Ectodermal cell (in vitro differentiated cells): ENCODE data around the gene DAAM2.

ENCODE experiments used
- H3K27ac ChIP-seq: 2 replicates; pipeline ENCODE4 v1.7.0; 2013; ENCODE audit warnings: mild to moderate bottlenecking, low read depth, low read length; ENCODE audit not compliant: insufficient read depth, poor library complexity, severe bottlenecking
- H3K27me3 ChIP-seq: 2 replicates; pipeline ENCODE4 v1.7.0; 2013; ENCODE audit warnings: mild to moderate bottlenecking, low read length; ENCODE audit not compliant: insufficient read depth, control insufficient read depth, poor library complexity, severe bottlenecking
- H3K36me3 ChIP-seq: one replicate; pipeline ENCODE4 v1.7.0; 2013; ENCODE audit warnings: low read length; ENCODE audit not compliant: control insufficient read depth, insufficient read depth
- H3K4me1 ChIP-seq: one replicate; pipeline ENCODE4 v1.7.0; 2013; ENCODE audit warnings: low read length; ENCODE audit not compliant: control insufficient read depth, insufficient read depth
- H3K4me3 ChIP-seq: 2 replicates; pipeline ENCODE4 v1.7.0; 2013; ENCODE audit warnings: low read depth, low read length, control low read depth; ENCODE audit not compliant: insufficient read depth
- H3K9me3 ChIP-seq: 2 replicates; pipeline ENCODE4 v1.7.0; 2013; ENCODE audit warnings: mild to moderate bottlenecking, low read length, moderate library complexity; ENCODE audit not compliant: control insufficient read depth
- WGBS, 2 experiments: methylation state at CpG; one replicate each; pipeline ENCODE4 v1.1.7; 2013; ENCODE audit warnings: missing lambda C conversion rate in 2 of 2; 5-methylcytosine and 5-hydroxymethylcytosine counted together

Gene DAAM2

GRCh38 chr6:39841291-39841690, 49.1 kb downstream of the DAAM2 start:
- Histone ChIP-seq H3K4me1 (no peaks in the 10 kb centered on the region), H3K4me3 (no peak overlapping the region), H3K36me3 (no peaks in the 10 kb centered on the region), H3K27ac (no peak overlapping the region), H3K9me3 (no peaks in the 10 kb centered on the region), H3K27me3 (no peaks in the 10 kb centered on the region)
- WGBS, 2 experiments, result 38 to 43% methylated on average over 3 of the region's 3 CpGs

- Histone ChIP-seq H3K27ac (no peak overlapping the region), H3K27me3 (no peaks in the 10 kb centered on the region), H3K9me3 (no peaks in the 10 kb centered on the region), H3K36me3 (no peaks in the 10 kb centered on the region), H3K4me3 (no peak overlapping the region), H3K4me1 (no peaks in the 10 kb centered on the region)
- whole genome bisulfite sequencing, 2 experiments, result 92 to 95% methylated on average over 4 of the region's 4 CpGs
These were observed 49.7 kb downstream of the DAAM2 start for GRCh38 chr6:39841923-39842322.

GRCh38 chr6:39843305-39844020, 51.3 kb downstream of the DAAM2 start:
- H3K4me1 ChIP-seq, result no peaks in the 10 kb centered on the region
- H3K36me3 ChIP-seq, result no peaks in the 10 kb centered on the region
- no peak overlapping the region for H3K27ac ChIP-seq
- no peaks in the 10 kb centered on the region for H3K9me3 ChIP-seq
- 94% methylated on average over 12 of the region's 12 CpGs for WGBS, 2 experiments
- H3K4me3 ChIP-seq, result no peak overlapping the region
- no peaks in the 10 kb centered on the region for H3K27me3 ChIP-seq

- no peak overlapping the region for H3K4me3 ChIP-seq
- H3K27me3 ChIP-seq, result no peaks in the 10 kb centered on the region
- H3K27ac ChIP-seq, result no peak overlapping the region
- no peaks in the 10 kb centered on the region for H3K4me1 ChIP-seq
- H3K9me3 ChIP-seq, result no peaks in the 10 kb centered on the region
- no peaks in the 10 kb centered on the region for H3K36me3 ChIP-seq
- WGBS, 2 experiments, result 85 to 93% methylated on average over 1 of the region's 1 CpG
These were observed 52.7 kb downstream of the DAAM2 start for GRCh38 chr6:39844866-39845265.

GRCh38 chr6:39847221-39847620, 55.0 kb downstream of the DAAM2 start:
- Histone ChIP-seq H3K36me3 (no peaks in the 10 kb centered on the region), H3K27me3 (no peaks in the 10 kb centered on the region), H3K9me3 (no peaks in the 10 kb centered on the region), H3K4me3 (no peak overlapping the region), H3K27ac (no peak overlapping the region), H3K4me1 (no peaks in the 10 kb centered on the region)
- WGBS, 2 experiments, result 77 to 83% methylated on average over 10 of the region's 10 CpGs

- no peak overlapping the region for H3K4me3 ChIP-seq
- H3K36me3 ChIP-seq, result no peaks in the 10 kb centered on the region
- H3K9me3 ChIP-seq, result no peaks in the 10 kb centered on the region
- H3K27ac ChIP-seq, result no peak overlapping the region
- no peaks in the 10 kb centered on the region for H3K27me3 ChIP-seq
- no peaks in the 10 kb centered on the region for H3K4me1 ChIP-seq
- WGBS, 2 experiments, result 91 to 95% methylated on average over 3 to 4 of the region's 4 CpGs
These were observed 56.0 kb downstream of the DAAM2 start for GRCh38 chr6:39848171-39848570.

- H3K9me3 ChIP-seq, result no peaks in the 10 kb centered on the region
- no peaks in the 10 kb centered on the region for H3K36me3 ChIP-seq
- H3K4me1 ChIP-seq, result no peaks in the 10 kb centered on the region
- WGBS, 2 experiments, result 89 to 100% methylated on average over 1 to 3 of the region's 3 CpGs
- no peaks in the 10 kb centered on the region for H3K27me3 ChIP-seq
- no peak overlapping the region for H3K27ac ChIP-seq
- H3K4me3 ChIP-seq, result no peak overlapping the region
These were observed 57.1 kb downstream of the DAAM2 start for GRCh38 chr6:39849228-39849627.

GRCh38 chr6:39849764-39850163, 57.6 kb downstream of the DAAM2 start:
- H3K36me3 ChIP-seq, result no peaks in the 10 kb centered on the region
- H3K4me1 ChIP-seq, result no peaks in the 10 kb centered on the region
- no peak overlapping the region for H3K27ac ChIP-seq
- WGBS, 2 experiments, result 86 to 89% methylated on average over 6 of the region's 6 CpGs
- no peak overlapping the region for H3K4me3 ChIP-seq
- H3K27me3 ChIP-seq, result no peaks in the 10 kb centered on the region
- no peaks in the 10 kb centered on the region for H3K9me3 ChIP-seq

GRCh38 chr6:39850736-39851297, 58.6 kb downstream of the DAAM2 start:
- Histone ChIP-seq H3K4me1 (no peaks in the 10 kb centered on the region), H3K4me3 (no peak overlapping the region), H3K9me3 (no peaks in the 10 kb centered on the region), H3K27ac (no peak overlapping the region), H3K36me3 (no peaks in the 10 kb centered on the region), H3K27me3 (no peaks in the 10 kb centered on the region)
- 87 to 88% methylated on average over 2 of the region's 2 CpGs for WGBS, 2 experiments

GRCh38 chr6:39851331-39851730, 59.2 kb downstream of the DAAM2 start:
- Histone ChIP-seq H3K27me3 (no peaks in the 10 kb centered on the region), H3K4me3 (no peak overlapping the region), H3K27ac (no peak overlapping the region), H3K36me3 (no peaks in the 10 kb centered on the region), H3K4me1 (no peaks in the 10 kb centered on the region), H3K9me3 (no peaks in the 10 kb centered on the region)
- WGBS, 2 experiments, result 96% methylated on average over 4 of the region's 4 CpGs
